ENCODE results near the gene SLC30A10. TPM values are rescaled to one million over a fixed set of nuclear protein-coding genes. Genes with fewer than 3 reads are reported as not detected.
"Not testable (repeated sequence)": the region's sequence is repeated elsewhere in the genome, so short reads cannot be mapped to it uniquely, and the experiment has no call there.

Gene SLC30A10
- total RNA-seq, 4 donors from 2014 or later: 2.5 to 31.9 (median 16.2) TPM

- Histone ChIP-seq H3K27ac (no peak overlapping the region), H3K9me3 (no peaks in the 10 kb centered on the region), H3K36me3 (no peaks in the 10 kb centered on the region), H3K4me3 (no peak overlapping the region), H3K27me3 (no peaks in the 10 kb centered on the region), H3K4me1 (no peaks in the 10 kb centered on the region)
- no peak for DNase-seq
- TF ChIP-seq CTCF (IDR thresholded peaks at IDR 0.05) (no peak), POLR2A (IDR thresholded peaks at IDR 0.05) (no peak)
Measured at GRCh38 chr1:219954052-219954451, 25.7 kb upstream of the SLC30A10 start.

- H3K27me3 ChIP-seq: no peaks in the 10 kb centered on the region
- no peak for DNase-seq
- no peaks in the 10 kb centered on the region for H3K9me3 ChIP-seq
- no peaks in the 10 kb centered on the region for H3K36me3 ChIP-seq
- no peak overlapping the region for H3K27ac ChIP-seq
- H3K4me1 ChIP-seq: no peaks in the 10 kb centered on the region
- no peak for TF ChIP-seq CTCF (IDR thresholded peaks at IDR 0.05)
- no peak for TF ChIP-seq POLR2A (IDR thresholded peaks at IDR 0.05)
- no peak overlapping the region for H3K4me3 ChIP-seq
Measured at GRCh38 chr1:219952361-219952760, 24.0 kb upstream of the SLC30A10 start.

GRCh38 chr1:219949227-219949626 is 20.9 kb upstream of the SLC30A10 start:
- DNase-seq, H3K27me3 ChIP-seq, H3K36me3 ChIP-seq, H3K4me3 ChIP-seq, H3K9me3 ChIP-seq, H3K27ac ChIP-seq, H3K4me1 ChIP-seq: not testable (repeated sequence)

- not testable (repeated sequence) for H3K4me1 ChIP-seq, DNase-seq, H3K27ac ChIP-seq, H3K36me3 ChIP-seq, H3K27me3 ChIP-seq, H3K9me3 ChIP-seq, H3K4me3 ChIP-seq
Measured at GRCh38 chr1:219948766-219949165, 20.4 kb upstream of the SLC30A10 start.

GRCh38 chr1:219945795-219946194 is 17.4 kb upstream of the SLC30A10 start:
- H3K27me3 ChIP-seq: no peaks in the 10 kb centered on the region
- H3K4me1 ChIP-seq: no peaks in the 10 kb centered on the region
- no peak overlapping the region for H3K4me3 ChIP-seq
- TF ChIP-seq CTCF (IDR thresholded peaks at IDR 0.05) (no peak), POLR2A (IDR thresholded peaks at IDR 0.05) (no peak)
- no peak overlapping the region for H3K27ac ChIP-seq
- no peak for DNase-seq
- H3K9me3 ChIP-seq: no peaks in the 10 kb centered on the region
- H3K36me3 ChIP-seq: no peaks in the 10 kb centered on the region

- DNase-seq: no peak
- Histone ChIP-seq H3K4me3 (no peak overlapping the region), H3K4me1 (no peaks in the 10 kb centered on the region), H3K36me3 (no peaks in the 10 kb centered on the region), H3K27me3 (no peaks in the 10 kb centered on the region), H3K27ac (no peak overlapping the region), H3K9me3 (no peaks in the 10 kb centered on the region)
- TF ChIP-seq POLR2A (IDR thresholded peaks at IDR 0.05) (no peak), CTCF (IDR thresholded peaks at IDR 0.05) (no peak)
Measured at GRCh38 chr1:219941179-219942118, 13.1 kb upstream of the SLC30A10 start.

All from Peyer's patch (tissue), 4 donors.